HEK293T (cell line): ENCODE measurements around the gene SLC22A12.

Source experiments
- ARNT ChIP-seq: fragments of 450-650 bp; IDR thresholded peaks from 2 replicates; pipeline ENCODE4 v1.6.1; 2017; ENCODE audit warnings: mild to moderate bottlenecking
- BHLHE40 ChIP-seq: fragments of 450-650 bp; IDR thresholded peaks from 2 replicates; pipeline ENCODE4 v1.6.1; 2016; ENCODE audit warnings: mild to moderate bottlenecking, moderate library complexity, borderline replicate concordance
- CTBP1 ChIP-seq: fragments of 450-650 bp; IDR thresholded peaks from 2 replicates; pipeline ENCODE4 v1.6.1; 2016; ENCODE audit warnings: borderline replicate concordance
- ELF4 ChIP-seq: fragments of 450-650 bp; IDR thresholded peaks from 2 replicates; pipeline ENCODE4 v1.6.1; 2017; ENCODE audit warnings: antibody characterized with exemption
- FOXK2 ChIP-seq: fragments of 450-650 bp; IDR thresholded peaks from 2 replicates; pipeline ENCODE4 v1.6.1; 2016; ENCODE audit warnings: mild to moderate bottlenecking
- HDGF ChIP-seq: fragments of 450-650 bp; IDR thresholded peaks from 2 replicates; pipeline ENCODE4 v1.6.1; 2017; ENCODE audit warnings: antibody characterized with exemption, borderline replicate concordance
- L3MBTL2 ChIP-seq: fragments of 450-650 bp; conservative IDR thresholded peaks from 2 replicates; pipeline ENCODE4 v1.6.1; 2016; ENCODE audit warnings: mild to moderate bottlenecking
- LEF1 ChIP-seq: fragments of 450-650 bp; IDR thresholded peaks from 2 replicates; pipeline ENCODE4 v1.6.1; 2017; ENCODE audit warnings: mild to moderate bottlenecking, borderline replicate concordance
- NFRKB ChIP-seq: fragments of 450-650 bp; IDR thresholded peaks from 2 replicates; pipeline ENCODE4 v1.6.1; 2016; ENCODE audit warnings: mild to moderate bottlenecking, moderate library complexity
- SP1 ChIP-seq: fragments of 450-650 bp; IDR thresholded peaks from 2 replicates; pipeline ENCODE4 v1.6.1; 2017
- SUZ12 ChIP-seq: fragments of 450-650 bp; IDR thresholded peaks from 2 replicates; pipeline ENCODE4 v1.6.1; 2016; ENCODE audit warnings: mild to moderate bottlenecking
- TARDBP ChIP-seq: fragments of 450-650 bp; IDR thresholded peaks from 2 replicates; pipeline ENCODE4 v1.6.1; 2016
- ZNF384 ChIP-seq: fragments of 450-650 bp; IDR thresholded peaks from 2 replicates; pipeline ENCODE4 v1.6.1; 2016
- TF ChIP-seq, protein P1 (sequence below): fragments of 450-650 bp; IDR thresholded peaks from 2 replicates; pipeline ENCODE4 v1.6.1; 2016

DNA sequence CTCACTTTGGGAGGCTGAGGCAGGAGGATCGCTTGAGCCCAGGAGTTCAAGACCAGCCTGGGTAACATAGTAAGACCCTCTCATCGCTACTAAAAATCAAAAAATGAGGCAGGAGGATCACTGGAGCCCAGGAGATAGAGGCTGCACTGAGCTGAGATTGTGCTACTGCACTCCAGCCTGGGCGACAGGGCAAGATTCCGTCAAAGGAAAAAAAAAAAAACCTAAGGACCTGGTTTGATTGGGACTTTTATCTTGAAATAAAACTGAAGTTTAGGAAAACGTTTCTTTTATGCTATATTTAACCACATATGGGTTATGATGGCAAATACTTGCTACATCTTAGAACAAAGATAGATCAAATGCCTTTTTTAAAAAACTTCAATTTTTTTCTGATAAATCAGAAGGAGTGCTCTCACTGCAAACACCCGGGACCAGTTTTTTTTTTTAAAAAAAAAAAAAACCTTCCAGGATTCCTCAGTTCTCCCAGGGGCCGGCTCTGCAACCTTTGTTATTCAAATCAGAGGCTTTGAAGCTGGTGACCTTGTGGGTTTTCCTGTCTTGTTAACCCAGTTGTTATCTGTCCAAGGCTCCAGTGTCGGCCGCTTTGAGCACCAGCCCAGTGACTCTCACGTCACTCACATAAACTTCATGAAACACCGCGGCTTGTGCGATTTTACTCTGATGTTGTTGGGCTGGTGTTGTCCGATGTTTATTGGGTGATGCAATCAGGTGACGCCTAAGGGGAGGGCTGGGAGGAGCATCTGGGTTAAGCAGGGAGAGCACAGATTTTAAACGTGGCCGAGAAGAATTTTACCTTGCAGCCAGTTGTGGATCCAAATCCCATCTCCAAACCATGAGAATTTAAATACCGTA, 24.7 kb upstream of the SLC22A12 start:
- TF ChIP-seq LEF1 (no peak), BHLHE40 (no peak), HDGF (no peak), ELF4 (no peak), NFRKB (no peak), L3MBTL2 (no peak), ARNT (no peak), FOXK2 (no peak), TARDBP (no peak), SP1 (no peak), ZNF384 (peak; percentile 74), CTBP1 (no peak), SUZ12 (no peak)
- TF ChIP-seq, protein P1, sequence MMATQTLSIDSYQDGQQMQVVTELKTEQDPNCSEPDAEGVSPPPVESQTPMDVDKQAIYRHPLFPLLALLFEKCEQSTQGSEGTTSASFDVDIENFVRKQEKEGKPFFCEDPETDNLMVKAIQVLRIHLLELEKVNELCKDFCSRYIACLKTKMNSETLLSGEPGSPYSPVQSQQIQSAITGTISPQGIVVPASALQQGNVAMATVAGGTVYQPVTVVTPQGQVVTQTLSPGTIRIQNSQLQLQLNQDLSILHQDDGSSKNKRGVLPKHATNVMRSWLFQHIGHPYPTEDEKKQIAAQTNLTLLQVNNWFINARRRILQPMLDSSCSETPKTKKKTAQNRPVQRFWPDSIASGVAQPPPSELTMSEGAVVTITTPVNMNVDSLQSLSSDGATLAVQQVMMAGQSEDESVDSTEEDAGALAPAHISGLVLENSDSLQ = peak; percentile 90
